ENCODE results near the gene JAK3.
A peak's percentile ranks its signal among the peaks of the same experiment; 100 is the strongest.
"Not testable (repeated sequence)": the region's sequence is repeated elsewhere in the genome, so short reads cannot be mapped to it uniquely, and the experiment has no call there.

Gene JAK3

DNA sequence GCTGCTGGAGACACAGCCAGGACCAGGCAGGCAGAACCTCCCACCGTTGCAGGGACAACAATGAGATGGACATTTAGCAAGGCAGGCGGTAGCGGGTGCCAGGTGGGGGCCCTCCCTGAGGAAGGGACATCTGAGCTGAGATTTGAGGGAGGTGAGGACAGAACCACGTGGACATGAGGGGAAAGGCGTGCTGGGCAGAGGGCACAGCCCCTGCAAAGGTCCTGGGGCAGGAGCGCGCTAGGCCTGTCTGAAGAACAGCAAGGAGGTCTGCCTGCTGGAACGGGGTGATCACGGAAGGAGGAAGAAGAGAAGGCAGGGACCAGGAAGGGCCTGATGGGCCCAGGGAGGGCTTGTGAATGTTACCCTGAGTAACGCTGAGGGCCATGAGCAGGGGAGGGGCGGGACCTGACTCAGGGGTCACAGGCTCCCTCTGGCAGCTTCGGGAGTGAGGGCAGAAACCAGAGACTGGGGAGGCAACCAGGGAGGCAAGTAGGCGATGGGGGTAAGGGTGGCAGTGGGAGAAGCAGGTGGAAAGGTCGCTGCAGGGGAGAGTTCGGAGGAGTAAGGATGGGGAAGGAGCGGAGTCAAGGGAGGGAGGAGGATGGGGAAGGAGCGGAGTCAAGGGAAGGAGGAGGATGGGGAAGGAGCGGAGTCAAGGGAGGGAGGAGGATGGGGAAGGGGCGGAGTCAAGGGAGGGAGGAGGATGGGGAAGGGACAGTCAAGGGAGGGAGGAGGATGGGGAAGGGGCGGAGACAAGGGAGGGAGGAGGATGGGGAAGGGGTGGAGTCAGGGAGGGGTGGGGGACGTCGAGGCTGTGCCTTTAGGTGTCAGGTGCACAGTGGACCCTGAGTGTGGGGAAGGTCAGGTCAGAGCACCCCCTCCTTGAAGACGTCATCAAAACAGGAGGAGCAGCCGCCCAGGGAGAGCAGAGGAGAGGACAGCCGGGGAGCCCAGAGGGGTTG is 68.5 kb downstream of the JAK3 start:
- DNase-seq (ENCODE audit: low read depth in 1 of 2, low spot score in 1 of 2), result no peak

DNA sequence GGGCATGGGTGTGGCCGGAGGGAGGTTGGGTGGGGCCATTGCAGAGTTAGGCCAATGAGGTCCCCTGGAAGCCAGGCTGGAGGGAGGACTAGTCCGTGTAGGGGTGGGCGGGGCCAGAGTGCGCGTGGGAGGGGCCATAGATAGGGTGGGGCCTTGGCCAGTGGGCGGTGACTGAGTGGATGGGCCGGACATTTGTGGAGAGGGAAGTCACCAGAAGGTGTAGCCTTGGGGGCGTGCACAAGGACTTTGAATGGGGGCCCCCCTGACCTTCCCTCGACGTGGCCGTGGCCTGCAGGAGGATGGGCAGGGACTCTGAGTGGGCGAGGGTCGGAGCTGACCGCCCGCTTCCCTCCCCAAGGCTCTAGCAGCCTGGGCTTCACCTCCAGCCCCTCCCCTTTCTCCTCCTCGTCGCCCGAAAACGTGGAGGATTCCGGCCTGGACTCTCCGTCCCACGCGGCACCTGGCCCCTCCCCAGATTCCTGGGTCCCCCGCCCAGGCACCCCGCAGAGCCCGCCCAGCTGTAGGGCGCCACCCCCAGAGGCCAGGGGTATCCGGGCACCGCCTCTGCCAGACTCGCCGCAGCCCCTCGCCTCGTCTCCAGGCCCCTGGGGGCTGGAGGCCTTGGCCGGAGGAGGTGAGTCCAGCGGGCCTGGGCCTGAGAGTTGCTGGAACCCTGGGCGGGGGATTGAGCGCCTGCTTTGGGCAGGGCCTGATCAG is 69.4 kb downstream of the JAK3 start:
- peak in 1 of 2 donors; percentile 33 for DNase-seq (ENCODE audit: low read depth in 1 of 2, low spot score in 1 of 2)

DNA sequence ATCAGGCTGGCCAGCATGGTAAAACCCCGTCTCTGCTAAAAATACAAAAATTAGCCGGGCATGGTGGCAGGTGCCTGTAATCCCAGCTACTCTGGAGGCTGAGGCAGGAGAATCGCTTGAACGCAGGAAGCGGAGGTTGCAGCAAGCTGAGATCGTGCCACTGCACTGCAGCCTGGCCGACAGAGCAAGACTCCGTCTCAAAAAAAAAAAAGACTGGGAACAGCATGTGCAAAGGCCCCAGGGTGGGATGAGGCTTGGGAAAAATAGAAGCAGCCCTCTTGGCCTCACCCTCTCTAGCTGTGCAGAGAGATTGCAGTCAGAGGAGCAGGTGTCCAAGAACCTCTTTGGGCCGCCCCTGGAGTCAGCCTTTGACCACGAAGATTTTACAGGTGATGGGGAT is 69.9 kb downstream of the JAK3 start:
- DNase-seq (ENCODE audit: low read depth in 1 of 2, low spot score in 1 of 2), result not testable (repeated sequence)

DNA sequence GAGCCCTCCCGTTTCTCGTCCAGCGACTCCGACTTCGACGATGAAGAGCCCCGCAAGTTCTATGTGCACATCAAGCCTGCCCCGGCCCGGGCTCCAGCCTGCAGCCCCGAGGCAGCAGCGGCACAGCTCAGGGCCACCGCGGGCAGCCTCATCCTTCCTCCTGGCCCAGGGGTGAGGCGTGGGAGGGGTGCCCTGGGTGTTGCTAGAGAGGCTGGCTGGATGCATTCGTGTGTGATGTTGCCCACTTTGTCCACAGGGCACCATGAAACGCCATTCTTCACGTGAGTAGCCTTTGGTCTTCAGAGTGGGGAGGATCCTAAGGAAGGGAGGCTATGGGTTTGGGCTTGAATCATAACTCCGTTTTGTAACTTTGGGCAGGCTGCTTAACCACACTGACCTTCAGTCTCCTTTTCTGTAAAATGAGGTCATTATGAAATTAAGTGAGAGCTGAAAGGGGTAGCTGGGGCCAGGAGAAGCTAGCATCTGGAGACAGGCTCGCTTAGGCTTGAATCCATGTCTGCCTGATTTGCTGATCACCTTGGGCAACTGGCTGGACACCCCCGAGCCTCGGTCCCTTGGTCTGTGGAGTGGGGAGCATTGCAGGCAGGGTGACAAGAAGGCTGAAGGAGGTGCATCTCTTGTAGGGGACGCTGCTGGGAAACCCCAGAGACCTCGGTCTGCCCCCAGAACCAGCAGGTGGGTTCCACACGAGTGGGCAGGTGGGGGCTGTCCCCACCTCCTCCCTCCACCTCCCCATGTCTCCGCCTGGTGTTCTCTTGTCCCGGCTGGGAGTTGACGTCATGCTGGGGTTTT is 71.6 kb downstream of the JAK3 start:
- DNase-seq (ENCODE audit: low read depth in 1 of 2, low spot score in 1 of 2), result no peak

DNA sequence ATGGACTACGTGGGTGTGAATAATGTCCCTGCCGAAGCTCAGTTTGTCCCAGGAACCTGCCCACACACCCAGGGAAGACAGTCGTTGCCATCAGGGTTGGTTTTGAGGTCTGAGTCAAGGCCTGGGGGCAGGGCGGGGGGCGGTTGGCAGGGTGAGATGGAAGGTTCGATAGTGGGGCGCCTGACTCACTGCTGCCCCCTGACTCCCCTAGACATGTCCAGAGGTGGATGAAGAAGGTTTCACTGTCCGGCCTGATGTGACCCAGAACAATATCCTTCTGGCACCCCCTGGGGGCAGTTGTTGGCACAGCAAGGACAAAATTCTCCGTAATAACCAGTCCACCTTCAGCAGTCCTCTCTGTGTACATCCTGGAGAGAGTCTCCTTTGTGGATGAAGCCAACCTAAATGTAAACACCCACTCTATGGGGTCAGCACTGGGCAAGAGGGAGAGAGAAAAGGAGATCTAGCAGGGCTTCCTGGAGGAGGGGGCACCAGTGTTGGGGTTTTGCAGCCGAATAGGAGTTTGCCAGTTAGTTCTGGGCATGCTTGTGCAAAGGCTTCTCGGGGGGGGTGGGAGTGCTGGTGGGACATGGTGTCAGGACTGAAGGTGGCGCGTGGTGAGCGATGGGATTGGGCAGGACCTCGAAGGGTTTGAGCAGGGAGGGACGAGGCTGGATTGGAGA is 72.4 kb downstream of the JAK3 start:
- no peak for DNase-seq (ENCODE audit: low read depth in 1 of 2, low spot score in 1 of 2)
